Measurements from ENCODE around the gene MOSPD2.

Gene MOSPD2

GRCh38 chrX:14934423-14934822 lies 61.2 kb downstream of the MOSPD2 start:
- DNase-seq (ENCODE audit: low read depth), result no peak
- TF ChIP-seq CTCF (IDR thresholded peaks at IDR 0.05; ENCODE audit: insufficient read depth, low read depth, low read length, missing control alignments), result no peak

GRCh38 chrX:14936561-14936960 lies 63.3 kb downstream of the MOSPD2 start:
- no peak for DNase-seq (ENCODE audit: low read depth)
- TF ChIP-seq CTCF (IDR thresholded peaks at IDR 0.05; ENCODE audit: insufficient read depth, low read depth, low read length, missing control alignments), result no peak
- H3K4me3 ChIP-seq (ENCODE audit: low read depth, low read length), result no peak overlapping the region

More at GRCh38 chrX:14934423-14934822, 61.2 kb downstream of the MOSPD2 start:
- H3K4me3 ChIP-seq (ENCODE audit: low read depth, low read length), result no peak overlapping the region

GRCh38 chrX:14939644-14940043 lies 66.4 kb downstream of the MOSPD2 start:
- no peak for TF ChIP-seq CTCF (IDR thresholded peaks at IDR 0.05; ENCODE audit: insufficient read depth, low read depth, low read length, missing control alignments)
- DNase-seq (ENCODE audit: low read depth), result no peak
- H3K4me3 ChIP-seq (ENCODE audit: low read depth, low read length), result no peak overlapping the region

GRCh38 chrX:14941301-14941700 lies 68.1 kb downstream of the MOSPD2 start:
- no peak overlapping the region for H3K4me3 ChIP-seq (ENCODE audit: low read depth, low read length)
- no peak for DNase-seq (ENCODE audit: low read depth)
- no peak for TF ChIP-seq CTCF (IDR thresholded peaks at IDR 0.05; ENCODE audit: insufficient read depth, low read depth, low read length, missing control alignments)

GRCh38 chrX:14942341-14942740 lies 69.1 kb downstream of the MOSPD2 start:
- DNase-seq (ENCODE audit: low read depth), result no peak
- H3K4me3 ChIP-seq (ENCODE audit: low read depth, low read length), result no peak overlapping the region
- TF ChIP-seq CTCF (IDR thresholded peaks at IDR 0.05; ENCODE audit: insufficient read depth, low read depth, low read length, missing control alignments), result no peak

- H3K4me3 ChIP-seq (ENCODE audit: low read depth, low read length), result no peak overlapping the region
- no peak for TF ChIP-seq CTCF (IDR thresholded peaks at IDR 0.05; ENCODE audit: insufficient read depth, low read depth, low read length, missing control alignments)
- DNase-seq (ENCODE audit: low read depth), result no peak
These were observed 70.7 kb downstream of the MOSPD2 start for GRCh38 chrX:14943962-14944361.

GRCh38 chrX:14946606-14947155 lies 73.5 kb downstream of the MOSPD2 start:
- no peak for DNase-seq (ENCODE audit: low read depth)
- no peak for TF ChIP-seq CTCF (IDR thresholded peaks at IDR 0.05; ENCODE audit: insufficient read depth, low read depth, low read length, missing control alignments)
- no peak overlapping the region for H3K4me3 ChIP-seq (ENCODE audit: low read depth, low read length)

Measured in GM12865 (cell line).